HCT116 (cell line): ENCODE measurements around the gene PGLYRP4. TPM values are rescaled to one million over a fixed set of nuclear protein-coding genes. Genes with fewer than 3 reads are reported as not detected.

ENCODE experiments used
- ATAC-seq: fragments of 200-7000 bp; cut with Tn5 transposase; 2 replicates; pipeline ENCODE4 v1.9.1; 2020; ENCODE audit warnings: mild to moderate bottlenecking, moderate library complexity
- BruUV-seq: library from RNA; stranded (reverse); fragments of 400-500 nt; replicated peaks from 2 replicates; lab custom pipeline; 2021; lab: Mats Ljungman, UMichigan
- CTCF ChIA-PET: fragments of 300-600 bp; sonication (Branson Sonifier 250); formaldehyde crosslinking; loops from one replicate; lab custom pipeline; 2021; ENCODE audit warnings: antibody characterized with exemption; lab: Charles Lee
- POLR2A ChIA-PET: fragments of 300-600, 350-600 bp; sonication (Branson Sonifier 250); formaldehyde crosslinking; loops from one replicate; lab custom pipeline; 2021; ENCODE audit warnings: antibody characterized with exemption; lab: Charles Lee
- RAD21 ChIA-PET, 2 experiments: fragments of 300-600 bp; sonication (Branson Sonifier 250); formaldehyde crosslinking; loops; one replicate each; lab custom pipeline; 2023; ENCODE audit warnings: low total read pairs in 2 of 2; ENCODE audit not compliant: uncharacterized antibody in 2 of 2, unreplicated experiment in 2 of 2, low non-redundant PET in 1 of 2; lab: Charles Lee
- DNase-seq: peaks from one replicate; pipeline ENCODE4 v3.0.0-alpha.2; 2010; ENCODE audit warnings: low read depth, low spot score
- H2AFZ ChIP-seq: fragments of 200-600 bp; shearing (Covaris generic), sonication (generic); 2 replicates; pipeline ENCODE4 v1.6.1; 2017; ENCODE audit warnings: low read depth, mixed run types, mixed read lengths, antibody characterized with exemption, low read length; ENCODE audit not compliant: poor library complexity, severe bottlenecking
- H3K27ac ChIP-seq: 2 replicates; pipeline ENCODE4 v1.5.1; 2012; ENCODE audit warnings: low read depth, low read length
- H3K27me3 ChIP-seq: fragments of 200-600 bp; sonication (generic); 2 replicates; pipeline ENCODE4 v1.6.1; 2016; ENCODE audit warnings: mixed run types, low read length, mixed read lengths; ENCODE audit not compliant: insufficient read depth
- H3K36me3 ChIP-seq, 2 experiments: fragments of 200-500 bp in 1 of 2; fragments of 200-600 bp in 1 of 2; sonication (Bioruptor generic) in 1 of 2; sonication (generic) in 1 of 2; 2 replicates each; pipeline versions ENCODE4 v1.5.1 to v1.6.1; 2014 to 2016; ENCODE audit warnings: low read length in 2 of 2, inconsistent platforms in 1 of 2, mixed read lengths in 1 of 2, mixed run types in 1 of 2; ENCODE audit not compliant: insufficient read depth in 2 of 2, control insufficient read depth in 1 of 2
- H3K4me1 ChIP-seq, 2 experiments: fragments of 200-600 bp in 1 of 2; sonication (generic) in 1 of 2; 2 replicates each; pipeline versions ENCODE4 v1.5.1 to v1.6.1; 2012 to 2017; ENCODE audit warnings: low read length in 2 of 2, inconsistent platforms in 1 of 2, mild to moderate bottlenecking in 1 of 2, mixed read lengths in 1 of 2, mixed run types in 1 of 2, moderate library complexity in 1 of 2; ENCODE audit not compliant: insufficient read depth in 2 of 2, control insufficient read depth in 1 of 2
- H3K4me2 ChIP-seq: fragments of 200-600 bp; sonication (generic); 2 replicates; pipeline ENCODE4 v1.6.1; 2017; ENCODE audit warnings: mixed run types, low read length, mixed read lengths
- H3K4me3 ChIP-seq, 2 experiments: fragments of 200-600 bp in 1 of 2; sonication (generic) in 1 of 2; replicated peaks in 1 of 2; 2 replicates each; pipeline ENCODE4 v1.5.1; 2011 to 2016; ENCODE audit warnings: low read length in 2 of 2, control low read depth in 1 of 2, low read depth in 1 of 2, mild to moderate bottlenecking in 1 of 2, mixed read lengths in 1 of 2, mixed run types in 1 of 2
- H3K79me2 ChIP-seq: fragments of 200-600 bp; sonication (generic); 2 replicates; pipeline ENCODE4 v1.6.1; 2017; ENCODE audit warnings: mild to moderate bottlenecking, mixed run types, low read length, moderate library complexity, mixed read lengths; ENCODE audit not compliant: insufficient read depth
- H3K9ac ChIP-seq: fragments of 200-600 bp; sonication (generic); 2 replicates; pipeline ENCODE4 v1.6.1; 2016; ENCODE audit warnings: low read length, mixed read lengths
- H3K9me2 ChIP-seq: fragments of 200-600 bp; sonication (generic), shearing (Covaris generic); 2 replicates; pipeline ENCODE4 v1.6.1; 2017; ENCODE audit warnings: mixed run types, mild to moderate bottlenecking, moderate library complexity; ENCODE audit not compliant: insufficient read depth
- H3K9me3 ChIP-seq, 2 experiments: fragments of 200-500 bp in 1 of 2; fragments of 200-600 bp in 1 of 2; sonication (Bioruptor generic) in 1 of 2; sonication (generic) in 1 of 2; 2 replicates each; pipeline ENCODE4 v1.6.1; 2014 to 2017; ENCODE audit warnings: low read length in 2 of 2, mixed read lengths in 2 of 2, inconsistent platforms in 1 of 2, low read depth in 1 of 2, mild to moderate bottlenecking in 1 of 2, mixed run types in 1 of 2, moderate library complexity in 1 of 2; ENCODE audit not compliant: control insufficient read depth in 1 of 2, insufficient read depth in 1 of 2
- H4K20me1 ChIP-seq: fragments of 200-600 bp; sonication (generic), shearing (Covaris generic); 2 replicates; pipeline ENCODE4 v1.6.1; 2017; ENCODE audit warnings: mixed run types, mild to moderate bottlenecking, moderate library complexity; ENCODE audit not compliant: insufficient read depth
- CBX3 ChIP-seq: IDR thresholded peaks from 2 replicates; pipeline ENCODE4 v1.6.1; 2012; ENCODE audit warnings: low read depth
- RAD21 ChIP-seq: IDR thresholded peaks from 2 replicates; pipeline ENCODE4 v1.6.1; 2012; ENCODE audit warnings: low read depth, mild to moderate bottlenecking
- YY1 ChIP-seq: IDR thresholded peaks from 2 replicates; pipeline ENCODE4 v1.6.1; 2011; ENCODE audit warnings: low read length, low read depth, moderate library complexity, mild to moderate bottlenecking; ENCODE audit not compliant: insufficient replicate concordance; ENCODE audit errors: extremely low read depth
- intact Hi-C: fragments of 100-400 bp; cut with micrococcal nuclease; formaldehyde crosslinking; loops from 2 replicates; pipeline ENCODE4 v1.10.0; 2022
- total RNA-seq: library from RNA; stranded (reverse); gene quantifications from one replicate; pipeline ENCODE4 v1.2.1, GENCODE V29; 2021; ENCODE audit not compliant: unreplicated experiment
- TF ChIP-seq, protein P1 (sequence below), 3 experiments: fragments of 200-600 bp in 1 of 3; sonication (generic) in 1 of 3; IDR thresholded peaks in 2 of 3; conservative IDR thresholded peaks in 1 of 3; 2 replicates each; pipeline ENCODE4 v1.5.1; 2012 to 2017; ENCODE audit warnings: low read depth in 2 of 3, low read length in 2 of 3, antibody characterized with exemption in 1 of 3, borderline replicate concordance in 1 of 3, control low read depth in 1 of 3, mild to moderate bottlenecking in 1 of 3, mixed read lengths in 1 of 3, mixed run types in 1 of 3, moderate library complexity in 1 of 3; ENCODE audit not compliant: insufficient read depth in 1 of 3
- TF ChIP-seq, protein P2 (sequence below): IDR thresholded peaks from 2 replicates; pipeline ENCODE4 v1.6.1; 2012

Gene PGLYRP4
- total RNA-seq, 1 experiment from 2014 or later, result not detected

DNA sequence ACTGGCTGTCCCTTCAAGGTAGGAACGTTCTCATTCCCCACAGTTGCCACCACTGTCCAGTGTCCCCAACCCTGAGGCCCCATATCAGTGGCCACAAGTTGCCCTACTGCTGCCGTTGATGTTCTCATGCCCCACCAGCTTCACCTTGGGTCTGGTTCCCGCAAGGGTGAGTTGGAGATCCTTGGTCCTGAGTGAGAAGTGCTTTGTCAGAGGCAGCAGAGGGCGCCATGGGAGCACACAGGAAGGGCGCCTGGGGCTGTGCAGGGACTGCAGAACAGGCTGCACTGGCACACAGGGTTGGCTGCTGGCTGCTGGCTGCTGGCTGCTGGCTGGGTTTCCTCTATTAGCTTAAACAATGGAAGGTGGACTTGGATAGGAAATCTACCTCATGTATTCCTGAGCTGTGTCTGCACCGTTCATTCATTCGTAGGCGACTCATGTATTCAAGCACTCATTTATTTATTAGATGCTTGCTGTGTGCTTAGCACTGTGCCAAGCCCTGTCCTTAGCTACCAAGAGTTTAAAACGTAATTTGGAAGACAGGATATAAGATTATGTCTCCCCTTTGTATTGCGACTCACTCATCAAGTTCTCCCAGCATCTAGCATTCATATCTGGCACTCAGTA, 6.9 kb upstream of the PGLYRP4 start:
- Histone ChIP-seq H3K9me2 (no peaks in the 10 kb centered on the region), H3K27me3 (peaks cover 11% of the 10 kb centered on the region), H3K4me2 (no peak overlapping the region), H3K27ac (no peak overlapping the region), H3K9me3 (no peaks in the 10 kb centered on the region), H3K36me3 (no peaks in the 10 kb centered on the region), H3K4me3 (no peak overlapping the region), H3K4me1 (no peaks in the 10 kb centered on the region; a peak in 1 of 4 replicates), H3K79me2 (no peaks in the 10 kb centered on the region), H3K9ac (no peak overlapping the region), H2AFZ (no peak overlapping the region), H4K20me1 (no peaks in the 10 kb centered on the region)
- DNase-seq, result peak; percentile 46
- no TSS peak for BruUV-seq
- CTCF ChIA-PET, result interaction anchor here (1.2 to 6.7 kb wide), 3 partner anchors 130 to 151 kb away, joined by 4 to 133 read pairs (median 8); no protein-coding TSS in a partner anchor
- ATAC-seq, result peak; percentile 90
- intact Hi-C loops, result no loop called here
- POLR2A ChIA-PET, result no interaction called here
- RAD21 ChIA-PET, result interaction anchor here (0.9 to 3.9 kb wide), 2 partner anchors 139 to 140 kb away, joined by 3 to 21 read pairs; no protein-coding TSS in a partner anchor
- peak; percentile 88 for TF ChIP-seq RAD21
- peak; percentile 7 for TF ChIP-seq YY1
- peak; percentile 83 for TF ChIP-seq CBX3
- TF ChIP-seq, protein P1, sequence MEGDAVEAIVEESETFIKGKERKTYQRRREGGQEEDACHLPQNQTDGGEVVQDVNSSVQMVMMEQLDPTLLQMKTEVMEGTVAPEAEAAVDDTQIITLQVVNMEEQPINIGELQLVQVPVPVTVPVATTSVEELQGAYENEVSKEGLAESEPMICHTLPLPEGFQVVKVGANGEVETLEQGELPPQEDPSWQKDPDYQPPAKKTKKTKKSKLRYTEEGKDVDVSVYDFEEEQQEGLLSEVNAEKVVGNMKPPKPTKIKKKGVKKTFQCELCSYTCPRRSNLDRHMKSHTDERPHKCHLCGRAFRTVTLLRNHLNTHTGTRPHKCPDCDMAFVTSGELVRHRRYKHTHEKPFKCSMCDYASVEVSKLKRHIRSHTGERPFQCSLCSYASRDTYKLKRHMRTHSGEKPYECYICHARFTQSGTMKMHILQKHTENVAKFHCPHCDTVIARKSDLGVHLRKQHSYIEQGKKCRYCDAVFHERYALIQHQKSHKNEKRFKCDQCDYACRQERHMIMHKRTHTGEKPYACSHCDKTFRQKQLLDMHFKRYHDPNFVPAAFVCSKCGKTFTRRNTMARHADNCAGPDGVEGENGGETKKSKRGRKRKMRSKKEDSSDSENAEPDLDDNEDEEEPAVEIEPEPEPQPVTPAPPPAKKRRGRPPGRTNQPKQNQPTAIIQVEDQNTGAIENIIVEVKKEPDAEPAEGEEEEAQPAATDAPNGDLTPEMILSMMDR (IDR thresholded peaks at IDR 0.05 in 2 of 3, conservative IDR thresholded peaks at IDR 0.05 in 1 of 3; ENCODE audit: borderline replicate concordance in 1 of 3, insufficient read depth in 1 of 3, low read depth in 2 of 3, low read length in 2 of 3), result peak; percentile 70 to 74 (median 71)
- TF ChIP-seq, protein P2, sequence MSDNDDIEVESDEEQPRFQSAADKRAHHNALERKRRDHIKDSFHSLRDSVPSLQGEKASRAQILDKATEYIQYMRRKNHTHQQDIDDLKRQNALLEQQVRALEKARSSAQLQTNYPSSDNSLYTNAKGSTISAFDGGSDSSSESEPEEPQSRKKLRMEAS, result no peak
